HEK293 (cell line): ENCODE measurements around the gene RGS14.

Source experiments
- CTCF ChIP-seq: fragments of 450-650 bp; formaldehyde crosslinking; IDR thresholded peaks from 2 replicates; pipeline ENCODE4 v1.5.1; 2016; ENCODE audit warnings: missing biosample characterization, missing genetic modification characterization
- ZBTB21 ChIP-seq: fragments of 450-650 bp; formaldehyde crosslinking; IDR thresholded peaks from 2 replicates; pipeline ENCODE4 v1.5.1; 2017; ENCODE audit warnings: missing biosample characterization, missing genetic modification characterization
- ZNF530 ChIP-seq: fragments of 450-650 bp; formaldehyde crosslinking; IDR thresholded peaks from 2 replicates; pipeline ENCODE4 v1.5.1; 2016; ENCODE audit warnings: low read depth, missing biosample characterization, missing genetic modification characterization
- ZNF76 ChIP-seq: fragments of 450-650 bp; formaldehyde crosslinking; IDR thresholded peaks from 2 replicates; pipeline ENCODE4; 2016; ENCODE audit warnings: low read depth, missing biosample characterization, missing genetic modification characterization, borderline replicate concordance
- ZSCAN4 ChIP-seq: fragments of 450-650 bp; formaldehyde crosslinking; IDR thresholded peaks from 2 replicates; pipeline ENCODE4 v1.5.1; 2017; ENCODE audit warnings: missing biosample characterization, missing genetic modification characterization

- no peak for TF ChIP-seq ZNF76
- TF ChIP-seq ZNF530 (tag by site-specific recombination): no peak
- no peak for TF ChIP-seq ZSCAN4 (tag by site-specific recombination)
- no peak for TF ChIP-seq CTCF
- no peak for TF ChIP-seq ZBTB21
These were observed 24.1 kb upstream of the RGS14 start for GRCh38 chr5:177333420-177334154.
